Measurements from ENCODE around the gene POLG. TPM values are rescaled to one million over a fixed set of nuclear protein-coding genes. Genes with fewer than 3 reads are reported as not detected.

Gene POLG
- total RNA-seq, 2 experiments from 2014 or later = 106 to 109 TPM

- peaks cover 92% of the 10 kb centered on the region for H3K27me3 Mint-ChIP-seq
- POLR2A ChIA-PET = interaction anchor here (1.0 to 1.1 kb wide), 2 partner anchors 9 to 47 kb away, joined by 3 read pairs; no protein-coding TSS in a partner anchor
- peak overlapping the region; percentile 13 for H3K4me3 Mint-ChIP-seq
- no peak overlapping the region for H3K27ac Mint-ChIP-seq
- no peaks in the 10 kb centered on the region for H3K9me3 Mint-ChIP-seq
- H3K36me3 Mint-ChIP-seq (ENCODE audit: low read depth) = peaks cover 3% of the 10 kb centered on the region
- CTCF ChIA-PET = interaction anchor here (0.8 to 2.0 kb wide), 2 partner anchors 9 to 32 kb away, joined by 3 to 16 read pairs; no protein-coding TSS in a partner anchor
- no peak for DNase-seq
- H3K4me1 Mint-ChIP-seq = peaks cover 17% of the 10 kb centered on the region
Measured at GRCh38 chr15:89367485-89368451, 33.1 kb upstream of the POLG start.

- no peak overlapping the region for H3K27ac Mint-ChIP-seq
Measured at GRCh38 chr15:89366656-89367393, 32.2 kb upstream of the POLG start.

GRCh38 chr15:89365462-89366065, 30.9 kb upstream of the POLG start:
- Mint-ChIP-seq H3K36me3 (ENCODE audit: low read depth) (no peaks in the 10 kb centered on the region), H3K27me3 (peaks cover 92% of the 10 kb centered on the region), H3K4me3 (no peak overlapping the region), H3K9me3 (no peaks in the 10 kb centered on the region), H3K27ac (no peak overlapping the region), H3K4me1 (peaks cover 18% of the 10 kb centered on the region)
- no peak for DNase-seq
- ChIA-PET CTCF (no interaction called here), POLR2A (no interaction called here)

More at GRCh38 chr15:89366656-89367393, 32.2 kb upstream of the POLG start:
- POLR2A ChIA-PET = no interaction called here
- peak overlapping the region; percentile 13 for H3K4me3 Mint-ChIP-seq
- peaks cover 87% of the 10 kb centered on the region for H3K27me3 Mint-ChIP-seq
- DNase-seq = no peak
- H3K9me3 Mint-ChIP-seq = no peaks in the 10 kb centered on the region
- CTCF ChIA-PET = interaction anchor here (0.7 kb wide), 1 partner anchor 8 kb away, joined by 3 read pairs; no protein-coding TSS in a partner anchor
- peaks cover 15% of the 10 kb centered on the region for H3K4me1 Mint-ChIP-seq
- no peaks in the 10 kb centered on the region for H3K36me3 Mint-ChIP-seq (ENCODE audit: low read depth)

- Mint-ChIP-seq H3K9me3 (no peaks in the 10 kb centered on the region), H3K4me3 (no peak overlapping the region), H3K27ac (no peak overlapping the region), H3K4me1 (peaks cover 17% of the 10 kb centered on the region), H3K36me3 (ENCODE audit: low read depth) (no peaks in the 10 kb centered on the region), H3K27me3 (peaks cover 91% of the 10 kb centered on the region)
- POLR2A ChIA-PET = no interaction called here
- no peak for DNase-seq
- CTCF ChIA-PET = no interaction called here
Measured at GRCh38 chr15:89364741-89365450, 30.3 kb upstream of the POLG start.

- Mint-ChIP-seq H3K9me3 (no peaks in the 10 kb centered on the region), H3K4me3 (no peak overlapping the region), H3K27me3 (peaks cover 91% of the 10 kb centered on the region), H3K4me1 (peaks cover 15% of the 10 kb centered on the region), H3K27ac (no peak overlapping the region), H3K36me3 (ENCODE audit: low read depth) (no peaks in the 10 kb centered on the region)
- POLR2A ChIA-PET = no interaction called here
- CTCF ChIA-PET = no interaction called here
- DNase-seq = no peak
Measured at GRCh38 chr15:89364341-89364740, 29.7 kb upstream of the POLG start.

- Mint-ChIP-seq H3K27ac (no peak overlapping the region), H3K27me3 (peaks cover 88% of the 10 kb centered on the region), H3K4me3 (no peak overlapping the region), H3K9me3 (no peaks in the 10 kb centered on the region), H3K4me1 (peaks cover 17% of the 10 kb centered on the region), H3K36me3 (ENCODE audit: low read depth) (no peaks in the 10 kb centered on the region)
- POLR2A ChIA-PET = no interaction called here
- CTCF ChIA-PET = interaction anchor here (1.6 to 1.8 kb wide), 2 partner anchors 13 to 45 kb away, joined by 4 to 5 read pairs; no protein-coding TSS in a partner anchor
- no peak for DNase-seq
Measured at GRCh38 chr15:89363770-89364169, 29.1 kb upstream of the POLG start.

- Mint-ChIP-seq H3K27ac (no peak overlapping the region), H3K9me3 (no peaks in the 10 kb centered on the region), H3K27me3 (peaks cover 88% of the 10 kb centered on the region), H3K36me3 (ENCODE audit: low read depth) (no peaks in the 10 kb centered on the region), H3K4me3 (no peak overlapping the region), H3K4me1 (peaks cover 20% of the 10 kb centered on the region)
- CTCF ChIA-PET = interaction anchor here (1.6 to 1.8 kb wide), 2 partner anchors 13 to 46 kb away, joined by 4 to 5 read pairs; no protein-coding TSS in a partner anchor
- DNase-seq = no peak
- POLR2A ChIA-PET = no interaction called here
Measured at GRCh38 chr15:89363133-89363532, 28.5 kb upstream of the POLG start.

- H3K4me1 Mint-ChIP-seq = peaks cover 20% of the 10 kb centered on the region
- POLR2A ChIA-PET = no interaction called here
Measured at GRCh38 chr15:89362203-89363101, 27.8 kb upstream of the POLG start.

GRCh38 chr15:89361451-89362202, 27.0 kb upstream of the POLG start:
- Mint-ChIP-seq H3K27me3 (peaks cover 89% of the 10 kb centered on the region), H3K36me3 (ENCODE audit: low read depth) (no peaks in the 10 kb centered on the region), H3K9me3 (no peaks in the 10 kb centered on the region), H3K4me3 (peak overlapping the region; percentile 24), H3K4me1 (peaks cover 16% of the 10 kb centered on the region), H3K27ac (no peak overlapping the region)
- POLR2A ChIA-PET = no interaction called here
- CTCF ChIA-PET = interaction anchor here (1.3 to 1.8 kb wide), 2 partner anchors 15 to 68 kb away, joined by 4 to 5 read pairs; no protein-coding TSS in a partner anchor
- peak; percentile 61 for DNase-seq

More at GRCh38 chr15:89362203-89363101, 27.8 kb upstream of the POLG start:
- no peaks in the 10 kb centered on the region for H3K9me3 Mint-ChIP-seq
- DNase-seq = no peak
- H3K27ac Mint-ChIP-seq = no peak overlapping the region
- no peak overlapping the region for H3K4me3 Mint-ChIP-seq
- no peaks in the 10 kb centered on the region for H3K36me3 Mint-ChIP-seq (ENCODE audit: low read depth)
- CTCF ChIA-PET = interaction anchor here (1.3 to 1.8 kb wide), 3 partner anchors 14 to 68 kb away, joined by 4 to 5 read pairs (median 4); no protein-coding TSS in a partner anchor
- peaks cover 90% of the 10 kb centered on the region for H3K27me3 Mint-ChIP-seq

GRCh38 chr15:89360294-89360971, 25.8 kb upstream of the POLG start:
- POLR2A ChIA-PET = no interaction called here
- no peak for DNase-seq
- H3K36me3 Mint-ChIP-seq (ENCODE audit: low read depth) = no peaks in the 10 kb centered on the region
- peaks cover 12% of the 10 kb centered on the region for H3K4me1 Mint-ChIP-seq
- CTCF ChIA-PET = interaction anchor here (1.0 to 5.3 kb wide), 13 partner anchors 17 to 111 kb away, joined by 3 to 142 read pairs (median 19); partner anchors contain the start of gene POLG
- peaks cover 87% of the 10 kb centered on the region for H3K27me3 Mint-ChIP-seq
- H3K27ac Mint-ChIP-seq = no peak overlapping the region
- no peaks in the 10 kb centered on the region for H3K9me3 Mint-ChIP-seq
- H3K4me3 Mint-ChIP-seq = no peak overlapping the region

Data from activated CD4-positive, alpha-beta memory T cell treated with anti-CD3 and anti-CD28 coated beads, Interleukin-2, amount 10 ng/mL, durations not matched to agents 7 days and 5 days (primary cell).